ENCODE results near the gene GRK3.
"Not testable (repeated sequence)": the region's sequence is repeated elsewhere in the genome, so short reads cannot be mapped to it uniquely, and the experiment has no call there.

The GRK3 gene

GRCh38 chr22:25563761-25564319 lies 635 bp upstream of the GRK3 start:
- POLR2A ChIA-PET = interaction anchor here (0.5 to 1.1 kb wide), 4 partner anchors 10 to 116 kb away, joined by 3 read pairs; no protein-coding TSS in a partner anchor
- no peak for TF ChIP-seq TARDBP (IDR thresholded peaks at IDR 0.05)
- TF ChIP-seq SP1 (IDR thresholded peaks at IDR 0.05) = no peak
- no peak for TF ChIP-seq FOXK2 (IDR thresholded peaks at IDR 0.05)
- no peak for TF ChIP-seq L3MBTL2 (conservative IDR thresholded peaks at IDR 0.05)
- TF ChIP-seq FOXA1 (IDR thresholded peaks at IDR 0.05) = no peak
- TF ChIP-seq NFRKB (IDR thresholded peaks at IDR 0.05) = no peak
- no peak for TF ChIP-seq ELF4 (IDR thresholded peaks at IDR 0.05)
- TF ChIP-seq ARNT (IDR thresholded peaks at IDR 0.05) = no peak
- no peak for TF ChIP-seq BHLHE40 (IDR thresholded peaks at IDR 0.05; ENCODE audit: borderline replicate concordance)
- TF ChIP-seq PKNOX1 (IDR thresholded peaks at IDR 0.05) = no peak
- no peak for TF ChIP-seq SUZ12 (IDR thresholded peaks at IDR 0.05)
- no peak for TF ChIP-seq CTBP1 (IDR thresholded peaks at IDR 0.05; ENCODE audit: borderline replicate concordance)
- TF ChIP-seq FOXM1 (IDR thresholded peaks at IDR 0.05; ENCODE audit: borderline replicate concordance) = no peak
- no peak for TF ChIP-seq HDGF (IDR thresholded peaks at IDR 0.05; ENCODE audit: borderline replicate concordance)
- TF ChIP-seq ZNF384 (IDR thresholded peaks at IDR 0.05) = no peak
- TF ChIP-seq LEF1 (IDR thresholded peaks at IDR 0.05; ENCODE audit: borderline replicate concordance) = no peak

GRCh38 chr22:25564979-25565677 lies 653 bp downstream of the GRK3 start:
- no peak for DNase-seq (ENCODE audit: extremely low spot score)
- CTCF ChIA-PET = no interaction called here
- no peak for TF ChIP-seq FOXA1 (IDR thresholded peaks at IDR 0.05)
- TF ChIP-seq CTBP1 (IDR thresholded peaks at IDR 0.05; ENCODE audit: borderline replicate concordance) = no peak
- TF ChIP-seq FOXM1 (IDR thresholded peaks at IDR 0.05; ENCODE audit: borderline replicate concordance) = no peak
- TF ChIP-seq BHLHE40 (IDR thresholded peaks at IDR 0.05; ENCODE audit: borderline replicate concordance) = no peak
- no peak for TF ChIP-seq L3MBTL2 (conservative IDR thresholded peaks at IDR 0.05)
- TF ChIP-seq HDGF (IDR thresholded peaks at IDR 0.05; ENCODE audit: borderline replicate concordance) = no peak
- TF ChIP-seq NFRKB (IDR thresholded peaks at IDR 0.05) = no peak
- no peak for TF ChIP-seq SP1 (IDR thresholded peaks at IDR 0.05)
- TF ChIP-seq LEF1 (IDR thresholded peaks at IDR 0.05; ENCODE audit: borderline replicate concordance) = no peak
- no peak for TF ChIP-seq TARDBP (IDR thresholded peaks at IDR 0.05)
- no peak for TF ChIP-seq SUZ12 (IDR thresholded peaks at IDR 0.05)
- no peak for TF ChIP-seq ARNT (IDR thresholded peaks at IDR 0.05)
- TF ChIP-seq ZNF384 (IDR thresholded peaks at IDR 0.05) = no peak
- no peak for TF ChIP-seq ELF4 (IDR thresholded peaks at IDR 0.05)
- no peak for TF ChIP-seq PKNOX1 (IDR thresholded peaks at IDR 0.05)
- no peak for TF ChIP-seq FOXK2 (IDR thresholded peaks at IDR 0.05)
- POLR2A ChIA-PET = interaction anchor here (1.0 to 1.1 kb wide), 2 partner anchors 71 to 118 kb away, joined by 3 read pairs; no protein-coding TSS in a partner anchor

More at GRCh38 chr22:25563761-25564319, 635 bp upstream of the GRK3 start:
- CTCF ChIA-PET = no interaction called here
- DNase-seq (ENCODE audit: extremely low spot score) = no peak

GRCh38 chr22:25566186-25566897 lies 1.9 kb downstream of the GRK3 start:
- no peak for DNase-seq (ENCODE audit: extremely low spot score)
- CTCF ChIA-PET = no interaction called here
- TF ChIP-seq FOXM1 (IDR thresholded peaks at IDR 0.05; ENCODE audit: borderline replicate concordance) (no peak), FOXK2 (IDR thresholded peaks at IDR 0.05) (no peak), LEF1 (IDR thresholded peaks at IDR 0.05; ENCODE audit: borderline replicate concordance) (no peak), CTBP1 (IDR thresholded peaks at IDR 0.05; ENCODE audit: borderline replicate concordance) (no peak), NFRKB (IDR thresholded peaks at IDR 0.05) (no peak), BHLHE40 (IDR thresholded peaks at IDR 0.05; ENCODE audit: borderline replicate concordance) (no peak), ELF4 (IDR thresholded peaks at IDR 0.05) (no peak), ARNT (IDR thresholded peaks at IDR 0.05) (no peak), HDGF (IDR thresholded peaks at IDR 0.05; ENCODE audit: borderline replicate concordance) (no peak)
- POLR2A ChIA-PET = no interaction called here

GRCh38 chr22:25566898-25567235 lies 2.4 kb downstream of the GRK3 start:
- ChIA-PET POLR2A (no interaction called here), CTCF (no interaction called here)
- no peak for DNase-seq (ENCODE audit: extremely low spot score)
- TF ChIP-seq LEF1 (IDR thresholded peaks at IDR 0.05; ENCODE audit: borderline replicate concordance) (no peak), FOXM1 (IDR thresholded peaks at IDR 0.05; ENCODE audit: borderline replicate concordance) (no peak), BHLHE40 (IDR thresholded peaks at IDR 0.05; ENCODE audit: borderline replicate concordance) (no peak), CTBP1 (IDR thresholded peaks at IDR 0.05; ENCODE audit: borderline replicate concordance) (no peak), HDGF (IDR thresholded peaks at IDR 0.05; ENCODE audit: borderline replicate concordance) (no peak), SP1 (IDR thresholded peaks at IDR 0.05) (no peak)

GRCh38 chr22:25567251-25567675 lies 2.8 kb downstream of the GRK3 start:
- DNase-seq (ENCODE audit: extremely low spot score) = no peak
- ChIA-PET POLR2A (no interaction called here), CTCF (no interaction called here)
- TF ChIP-seq LEF1 (IDR thresholded peaks at IDR 0.05; ENCODE audit: borderline replicate concordance) = no peak
- TF ChIP-seq TARDBP (IDR thresholded peaks at IDR 0.05) = no peak
- no peak for TF ChIP-seq NFRKB (IDR thresholded peaks at IDR 0.05)
- no peak for TF ChIP-seq ELF4 (IDR thresholded peaks at IDR 0.05)
- TF ChIP-seq FOXK2 (IDR thresholded peaks at IDR 0.05) = no peak
- no peak for TF ChIP-seq CTBP1 (IDR thresholded peaks at IDR 0.05; ENCODE audit: borderline replicate concordance)
- TF ChIP-seq ARNT (IDR thresholded peaks at IDR 0.05) = no peak
- no peak for TF ChIP-seq SUZ12 (IDR thresholded peaks at IDR 0.05)
- TF ChIP-seq FOXA1 (IDR thresholded peaks at IDR 0.05) = no peak
- no peak for TF ChIP-seq FOXM1 (IDR thresholded peaks at IDR 0.05; ENCODE audit: borderline replicate concordance)
- no peak for TF ChIP-seq SP1 (IDR thresholded peaks at IDR 0.05)
- TF ChIP-seq L3MBTL2 (conservative IDR thresholded peaks at IDR 0.05) = no peak
- no peak for TF ChIP-seq BHLHE40 (IDR thresholded peaks at IDR 0.05; ENCODE audit: borderline replicate concordance)
- no peak for TF ChIP-seq PKNOX1 (IDR thresholded peaks at IDR 0.05)
- TF ChIP-seq ZNF384 (IDR thresholded peaks at IDR 0.05) = no peak
- no peak for TF ChIP-seq HDGF (IDR thresholded peaks at IDR 0.05; ENCODE audit: borderline replicate concordance)

- CTCF ChIA-PET; POLR2A ChIA-PET; DNase-seq (ENCODE audit: extremely low spot score): not testable (repeated sequence)
Observed at GRCh38 chr22:25568066-25568465, 3.6 kb downstream of the GRK3 start.
